ENCODE data around the gene TLL2.

The TLL2 gene

GRCh38 chr10:96463562-96463961 lies 50.2 kb downstream of the TLL2 start:
- DNase-seq (ENCODE audit: low read depth), result no peak

DNA sequence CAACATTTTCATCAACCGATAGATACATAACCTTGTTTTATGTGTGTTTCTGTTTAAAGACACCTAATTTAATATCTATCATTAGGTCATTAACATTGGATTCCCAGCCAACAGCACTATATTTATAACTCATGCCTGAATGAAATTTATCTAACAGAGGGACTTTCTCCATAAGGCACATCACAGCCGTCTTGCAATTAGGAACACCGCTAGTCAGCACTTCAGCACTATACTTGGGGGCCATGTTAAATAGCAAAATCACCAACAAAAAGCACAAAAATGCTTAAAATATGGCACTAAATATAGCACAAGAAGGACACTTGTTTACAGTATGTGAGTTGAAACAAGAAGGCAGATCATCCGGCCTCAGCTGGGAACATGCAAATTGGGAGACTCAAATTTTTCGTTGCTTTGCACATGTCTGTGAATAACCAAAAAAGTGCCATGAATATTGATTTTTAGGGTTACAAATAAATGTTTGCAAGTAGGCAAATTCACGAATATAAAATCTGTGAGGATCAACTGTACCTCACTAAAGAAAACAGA lies 51.0 kb downstream of the TLL2 start:
- no peak for DNase-seq (ENCODE audit: low read depth)

DNA sequence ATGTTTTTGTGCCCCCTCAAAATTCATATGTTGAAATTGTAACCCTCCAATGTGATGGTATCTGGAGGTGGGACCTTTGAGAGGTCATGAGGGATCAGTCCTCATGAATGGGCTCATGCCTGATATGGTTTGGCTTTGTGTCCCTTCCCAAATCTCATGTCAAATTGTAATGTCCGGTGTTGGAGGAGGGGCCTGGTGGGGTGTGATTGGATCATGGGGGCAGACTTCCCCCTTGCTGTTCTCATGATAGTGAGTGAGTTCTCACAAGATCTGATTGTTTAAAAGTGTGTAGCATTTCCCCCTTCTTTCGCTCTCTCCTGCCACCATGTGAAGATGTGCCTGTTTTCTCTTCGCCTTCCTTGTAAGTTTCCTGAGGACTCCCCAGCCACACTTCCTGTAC lies 53.4 kb downstream of the TLL2 start:
- no peak for DNase-seq (ENCODE audit: low read depth)

- no peak for DNase-seq (ENCODE audit: low read depth)
Measured at GRCh38 chr10:96457341-96457740, 56.4 kb downstream of the TLL2 start.

DNA sequence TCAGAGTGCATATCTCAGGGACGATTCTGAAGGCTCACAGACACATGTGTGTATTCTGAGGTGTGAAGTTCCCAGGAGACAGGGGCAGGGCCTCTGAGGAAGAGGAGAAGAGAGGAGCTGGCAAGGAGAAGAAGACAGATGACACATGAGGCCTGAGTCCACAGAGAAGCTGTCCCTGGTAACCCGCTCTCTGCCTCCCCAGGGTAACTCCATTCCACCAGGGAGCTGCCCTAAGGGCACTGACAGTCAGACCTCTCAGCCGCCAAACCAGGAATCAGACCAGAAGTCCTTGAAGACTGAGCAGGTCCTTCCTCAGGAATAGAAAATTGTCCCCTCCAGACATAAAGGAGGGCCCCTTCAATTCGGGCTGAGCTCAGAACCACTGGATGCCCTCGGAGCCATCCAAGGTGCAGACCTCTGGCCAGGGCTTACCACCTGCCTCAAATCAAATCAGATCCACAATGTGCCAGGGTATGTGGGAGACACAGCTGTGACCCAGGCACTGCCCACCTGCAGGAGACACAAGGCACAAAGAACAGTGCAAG lies 57.4 kb downstream of the TLL2 start:
- no peak for DNase-seq (ENCODE audit: low read depth)

DNA sequence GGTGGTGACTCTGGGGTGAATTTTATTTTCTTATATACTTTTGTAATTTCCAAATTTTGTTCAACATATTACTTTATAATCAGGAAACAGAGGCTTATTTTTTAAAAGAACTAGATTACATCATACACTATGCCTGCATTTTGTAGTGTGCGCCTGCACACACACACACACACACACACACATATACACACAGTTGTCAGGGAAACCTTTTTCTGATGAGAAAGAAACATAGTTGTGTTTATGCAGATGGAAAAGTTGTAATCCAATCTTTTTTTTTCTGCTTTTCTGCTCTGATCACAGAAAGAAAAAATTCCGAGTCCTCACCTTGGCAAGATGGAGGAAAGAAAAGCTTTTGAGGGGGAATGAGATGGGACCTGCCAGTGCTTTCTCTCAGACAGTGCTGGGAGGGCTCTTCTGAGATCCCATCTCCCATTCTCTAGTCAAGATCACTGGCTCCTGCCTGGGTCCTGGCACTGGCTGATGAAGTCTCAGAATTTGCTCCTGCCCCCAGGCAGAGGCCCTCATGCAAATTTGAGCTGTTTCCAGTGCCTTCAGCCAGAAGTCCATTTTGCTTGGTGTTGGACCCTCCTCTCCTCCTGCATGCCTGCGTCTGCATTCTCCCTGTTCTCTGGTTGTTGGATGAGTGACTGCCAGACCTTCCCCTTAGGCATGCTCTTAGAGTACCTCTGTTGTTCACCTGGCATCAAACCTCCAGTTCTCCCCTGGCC lies 59.7 kb downstream of the TLL2 start:
- DNase-seq (ENCODE audit: low read depth), result no peak

DNA sequence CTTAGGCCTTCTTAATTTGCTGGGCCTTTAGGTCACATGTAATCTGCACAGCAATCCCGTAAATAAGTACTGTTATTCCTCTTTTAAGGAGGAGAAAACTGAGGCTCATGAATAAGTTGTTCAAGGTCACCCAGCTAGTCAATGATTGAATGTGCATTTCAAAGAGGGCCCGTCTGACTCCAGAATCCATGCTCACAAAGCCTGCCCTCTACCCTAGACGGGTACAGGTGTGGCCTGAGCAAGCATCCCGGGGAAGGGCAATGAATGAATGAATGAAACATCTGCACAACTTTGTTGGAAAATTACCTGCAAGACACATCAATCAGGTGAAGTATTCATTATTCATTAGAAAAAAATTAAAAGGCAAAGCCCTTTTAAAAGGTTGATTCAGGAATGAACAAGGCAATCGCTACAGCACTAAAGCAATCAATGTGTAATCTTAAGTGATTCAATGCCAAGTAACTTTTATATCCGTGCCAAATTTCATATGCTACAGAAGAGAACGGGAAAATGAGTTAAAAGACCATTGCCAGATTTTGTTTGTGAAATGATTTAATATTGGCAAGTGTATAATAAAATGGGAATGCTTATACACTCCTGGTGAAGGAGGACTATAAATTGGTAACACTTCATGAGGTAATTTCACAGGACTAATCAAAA lies 61.1 kb downstream of the TLL2 start:
- DNase-seq (ENCODE audit: low read depth), result no peak

- DNase-seq (ENCODE audit: low read depth), result no peak
Measured at GRCh38 chr10:96450529-96451207, 63.1 kb downstream of the TLL2 start.

- DNase-seq (ENCODE audit: low read depth), result no peak
Measured at GRCh38 chr10:96448558-96448957, 65.2 kb downstream of the TLL2 start.

GRCh38 chr10:96448021-96448457 lies 65.7 kb downstream of the TLL2 start:
- no peak for DNase-seq (ENCODE audit: low read depth)

DNA sequence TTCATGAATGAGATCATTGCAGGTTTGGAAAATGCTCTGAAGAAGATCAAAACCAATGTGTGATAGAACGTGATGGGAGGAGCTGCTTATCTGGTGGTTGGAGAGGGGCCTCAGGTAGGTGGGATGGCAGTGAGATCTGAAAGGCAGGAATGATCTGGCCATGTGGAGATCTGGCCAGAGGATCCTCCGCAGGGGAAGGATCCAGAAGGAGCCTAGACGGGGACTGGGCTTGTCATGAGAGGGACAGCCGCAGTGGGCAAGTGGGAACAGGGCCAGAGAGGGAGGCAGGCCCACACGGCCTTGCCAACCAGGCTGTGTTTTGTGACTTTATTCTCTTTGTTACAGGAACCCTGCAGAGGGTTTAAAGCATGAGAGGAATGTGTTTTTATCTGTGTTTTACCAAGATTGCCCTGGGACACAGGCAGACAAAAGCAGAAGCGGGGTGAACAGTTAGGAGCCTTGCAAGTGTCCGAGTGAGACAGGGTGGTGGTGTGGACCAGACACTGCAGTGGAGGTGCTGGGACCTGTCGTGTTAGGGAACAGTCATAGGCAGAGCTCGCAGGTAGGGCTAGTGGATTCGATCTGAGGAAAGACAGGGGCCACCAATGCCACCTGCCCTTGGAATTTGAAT lies 66.6 kb downstream of the TLL2 start:
- no peak for DNase-seq (ENCODE audit: low read depth)

DNA sequence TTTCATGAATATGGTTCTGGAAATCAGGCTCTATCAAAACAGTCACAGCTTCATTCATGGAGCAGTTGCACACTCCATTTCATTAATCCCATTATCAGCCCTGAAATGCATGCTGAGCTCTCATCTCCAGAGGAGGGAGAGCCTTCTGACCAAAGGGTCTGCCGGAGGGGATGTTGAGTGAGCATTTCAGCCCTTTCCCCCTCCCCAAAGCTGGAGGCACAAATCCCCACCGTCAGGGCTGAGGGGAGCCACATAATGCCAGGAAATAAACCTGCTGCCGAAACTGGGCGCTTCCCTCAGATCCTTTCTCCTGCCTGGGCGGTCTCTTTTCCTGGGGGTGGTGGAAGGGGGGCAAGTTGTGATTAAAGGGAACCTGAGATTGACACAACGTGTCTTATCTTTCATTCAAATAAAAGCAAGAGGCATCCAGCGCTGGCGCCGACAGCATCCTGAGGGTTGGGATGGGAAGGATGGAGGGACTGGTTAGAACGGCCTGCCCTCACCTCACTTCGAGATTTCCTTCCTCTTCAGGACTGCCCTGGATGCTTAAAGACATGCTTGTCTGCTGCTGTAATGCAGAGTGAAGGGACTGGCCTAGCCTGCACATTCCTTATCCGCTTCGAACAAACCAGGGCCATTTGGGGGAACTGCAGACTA lies 71.6 kb downstream of the TLL2 start:
- no peak for DNase-seq (ENCODE audit: low read depth)

- DNase-seq (ENCODE audit: low read depth), result no peak
Measured at GRCh38 chr10:96441322-96441885, 72.3 kb downstream of the TLL2 start.

GRCh38 chr10:96440361-96441292 lies 73.1 kb downstream of the TLL2 start:
- DNase-seq (ENCODE audit: low read depth), result no peak

- DNase-seq (ENCODE audit: low read depth), result no peak
Measured at GRCh38 chr10:96439725-96440124, 74.0 kb downstream of the TLL2 start.

GRCh38 chr10:96436035-96436434 lies 77.7 kb downstream of the TLL2 start:
- no peak for DNase-seq (ENCODE audit: low read depth)

- no peak for DNase-seq (ENCODE audit: low read depth)
Measured at GRCh38 chr10:96431211-96431970, 82.3 kb downstream of the TLL2 start.

DNA sequence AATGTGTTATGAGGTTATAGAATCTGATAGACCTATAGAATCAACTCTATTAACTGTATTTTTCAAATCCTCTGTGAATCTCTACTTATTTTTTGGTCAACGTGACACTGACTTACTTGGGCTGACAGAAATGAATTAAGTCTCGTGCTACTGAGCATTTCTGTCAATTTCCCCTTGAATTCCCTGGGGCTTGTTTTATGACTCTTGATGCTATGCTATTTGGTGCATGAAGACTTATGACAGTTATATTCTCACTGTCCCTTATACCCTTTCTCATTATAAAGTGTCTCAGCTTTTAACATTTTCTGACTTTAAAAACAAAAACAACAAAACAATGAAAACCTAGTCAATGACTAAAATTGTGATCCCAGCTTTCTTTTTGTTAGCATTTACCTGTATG lies 86.4 kb downstream of the TLL2 start:
- DNase-seq (ENCODE audit: low read depth), result no peak

GRCh38 chr10:96422525-96422924 lies 91.2 kb downstream of the TLL2 start:
- no peak for DNase-seq (ENCODE audit: low read depth)
